Measurements from ENCODE around the gene UBE3C.

GRCh38 chr7:157195868-157196267 lies 57.1 kb downstream of the UBE3C start:
- TF ChIP-seq RAD21 (IDR thresholded peaks at IDR 0.05; ENCODE audit: low read depth) (no peak), EGR1 (IDR thresholded peaks at IDR 0.05) (no peak), TAF1 (IDR thresholded peaks at IDR 0.05; ENCODE audit: low read depth) (no peak)

Measured in Ishikawa (cell line).